Measurements from ENCODE around the gene AADAT. TPM values are rescaled to one million over a fixed set of nuclear protein-coding genes. Genes with fewer than 3 reads are reported as not detected.
"Not testable (repeated sequence)": the region's sequence is repeated elsewhere in the genome, so short reads cannot be mapped to it uniquely, and the experiment has no call there.

Gene AADAT
- total RNA-seq, result not detected in 2 replicates

GRCh38 chr4:170089668-170090351 lies at the start of gene AADAT:
AADAT (minus strand) TSS chr4:170089956; CDS start chr4:170089690, 266 bp downstream.
- peaks cover 37% of the 10 kb centered on the region for H3K27me3 Mint-ChIP-seq
- peak; percentile 66 for DNase-seq
- H3K36me3 Mint-ChIP-seq (ENCODE audit: low read depth), result no peaks in the 10 kb centered on the region
- H3K4me3 Mint-ChIP-seq, result peak within 1 kb of the TSS; percentile 67
- intact Hi-C loops (cut with micrococcal nuclease), result no loop called here
- no peak within 1 kb of the TSS for H3K27ac Mint-ChIP-seq
- peaks cover 10% of the 10 kb centered on the region for H3K4me1 Mint-ChIP-seq
- no peaks in the 10 kb centered on the region for H3K9me3 Mint-ChIP-seq

GRCh38 chr4:170138580-170139194 lies 48.9 kb upstream of the AADAT start:
- intact Hi-C loops (cut with micrococcal nuclease), result loop anchor here (2.0 to 10.0 kb wide), 3 partner anchors 120 to 714 kb away; no protein-coding TSS in a partner anchor
- Mint-ChIP-seq H3K4me1 (peaks cover 2% of the 10 kb centered on the region), H3K27ac (no peak overlapping the region), H3K9me3 (no peaks in the 10 kb centered on the region), H3K27me3 (no peaks in the 10 kb centered on the region), H3K4me3 (no peak overlapping the region), H3K36me3 (ENCODE audit: low read depth) (no peaks in the 10 kb centered on the region)
- DNase-seq, result peak; percentile 90

GRCh38 chr4:170137927-170138326 lies 48.2 kb upstream of the AADAT start:
- DNase-seq, result no peak
- Mint-ChIP-seq H3K4me1 (peaks cover 2% of the 10 kb centered on the region), H3K27me3 (no peaks in the 10 kb centered on the region), H3K9me3 (no peaks in the 10 kb centered on the region), H3K36me3 (ENCODE audit: low read depth) (no peaks in the 10 kb centered on the region), H3K4me3 (no peak overlapping the region), H3K27ac (no peak overlapping the region)
- intact Hi-C loops (cut with micrococcal nuclease), result loop anchor here (2.0 to 10.0 kb wide), 3 partner anchors 121 to 714 kb away; no protein-coding TSS in a partner anchor

- intact Hi-C loops (cut with micrococcal nuclease), result loop anchor here (5.0 to 10.0 kb wide), 2 partner anchors 237 to 715 kb away; no protein-coding TSS in a partner anchor
- peaks cover 3% of the 10 kb centered on the region for H3K9me3 Mint-ChIP-seq
- no peaks in the 10 kb centered on the region for H3K27me3 Mint-ChIP-seq
Measured at GRCh38 chr4:170137466-170137865, 47.7 kb upstream of the AADAT start.

GRCh38 chr4:170134821-170135220 lies 45.1 kb upstream of the AADAT start:
- intact Hi-C loops (cut with micrococcal nuclease), result loop anchor here (5.0 to 10.0 kb wide), 2 partner anchors 240 to 717 kb away; no protein-coding TSS in a partner anchor
- Mint-ChIP-seq H3K27ac (no peak overlapping the region), H3K9me3 (peaks cover 3% of the 10 kb centered on the region)

More at GRCh38 chr4:170137466-170137865, 47.7 kb upstream of the AADAT start:
- DNase-seq, result no peak
- no peaks in the 10 kb centered on the region for H3K36me3 Mint-ChIP-seq (ENCODE audit: low read depth)
- H3K27ac Mint-ChIP-seq, result no peak overlapping the region
- H3K4me3 Mint-ChIP-seq, result no peak overlapping the region
- H3K4me1 Mint-ChIP-seq, result peaks cover 2% of the 10 kb centered on the region

GRCh38 chr4:170128219-170128804 lies 38.6 kb upstream of the AADAT start:
- no peaks in the 10 kb centered on the region for H3K27me3 Mint-ChIP-seq
- H3K4me1 Mint-ChIP-seq, result no peaks in the 10 kb centered on the region
- no peak for DNase-seq
- intact Hi-C loops (cut with micrococcal nuclease), result no loop called here
- no peak overlapping the region for H3K27ac Mint-ChIP-seq
- peaks cover 3% of the 10 kb centered on the region for H3K9me3 Mint-ChIP-seq
- H3K36me3 Mint-ChIP-seq (ENCODE audit: low read depth), result no peaks in the 10 kb centered on the region
- H3K4me3 Mint-ChIP-seq, result no peak overlapping the region

More at GRCh38 chr4:170134821-170135220, 45.1 kb upstream of the AADAT start:
- no peaks in the 10 kb centered on the region for H3K27me3 Mint-ChIP-seq
- H3K4me3 Mint-ChIP-seq, result no peak overlapping the region
- DNase-seq, result no peak
- no peaks in the 10 kb centered on the region for H3K36me3 Mint-ChIP-seq (ENCODE audit: low read depth)
- peaks cover 2% of the 10 kb centered on the region for H3K4me1 Mint-ChIP-seq

- intact Hi-C loops (cut with micrococcal nuclease), result no loop called here
- Mint-ChIP-seq H3K9me3 (peaks cover 2% of the 10 kb centered on the region), H3K4me3 (no peak overlapping the region), H3K27me3 (no peaks in the 10 kb centered on the region), H3K36me3 (ENCODE audit: low read depth) (no peaks in the 10 kb centered on the region), H3K4me1 (no peaks in the 10 kb centered on the region), H3K27ac (no peak overlapping the region)
- DNase-seq, result no peak
Measured at GRCh38 chr4:170127758-170128157, 38.0 kb upstream of the AADAT start.

GRCh38 chr4:170124406-170124805 lies 34.6 kb upstream of the AADAT start:
- Mint-ChIP-seq H3K27ac (no peak overlapping the region), H3K9me3 (no peaks in the 10 kb centered on the region), H3K27me3 (no peaks in the 10 kb centered on the region), H3K36me3 (ENCODE audit: low read depth) (no peaks in the 10 kb centered on the region), H3K4me1 (no peaks in the 10 kb centered on the region), H3K4me3 (no peak overlapping the region)
- DNase-seq, result no peak
- intact Hi-C loops (cut with micrococcal nuclease), result no loop called here

- Mint-ChIP-seq H3K9me3 (no peaks in the 10 kb centered on the region), H3K36me3 (ENCODE audit: low read depth) (no peaks in the 10 kb centered on the region), H3K27me3 (no peaks in the 10 kb centered on the region), H3K4me3 (no peak overlapping the region), H3K4me1 (no peaks in the 10 kb centered on the region), H3K27ac (no peak overlapping the region)
- intact Hi-C loops (cut with micrococcal nuclease), result no loop called here
- DNase-seq, result no peak
Measured at GRCh38 chr4:170122252-170122651, 32.5 kb upstream of the AADAT start.

- peaks cover 3% of the 10 kb centered on the region for H3K27me3 Mint-ChIP-seq
- intact Hi-C loops (cut with micrococcal nuclease), result no loop called here
- no peaks in the 10 kb centered on the region for H3K4me1 Mint-ChIP-seq
- H3K4me3 Mint-ChIP-seq, result no peak overlapping the region
- DNase-seq, result no peak
- no peaks in the 10 kb centered on the region for H3K36me3 Mint-ChIP-seq (ENCODE audit: low read depth)
- H3K9me3 Mint-ChIP-seq, result no peaks in the 10 kb centered on the region
- no peak overlapping the region for H3K27ac Mint-ChIP-seq
Measured at GRCh38 chr4:170114636-170115035, 24.9 kb upstream of the AADAT start.

- intact Hi-C loops (cut with micrococcal nuclease); H3K4me3 Mint-ChIP-seq; H3K9me3 Mint-ChIP-seq; H3K27ac Mint-ChIP-seq; H3K36me3 Mint-ChIP-seq (ENCODE audit: low read depth); DNase-seq; H3K27me3 Mint-ChIP-seq; H3K4me1 Mint-ChIP-seq: not testable (repeated sequence)
Measured at GRCh38 chr4:170114183-170114582, 24.4 kb upstream of the AADAT start.

GRCh38 chr4:170111546-170111945 lies 21.8 kb upstream of the AADAT start:
- no peak overlapping the region for H3K27ac Mint-ChIP-seq
- H3K4me1 Mint-ChIP-seq, result no peaks in the 10 kb centered on the region
- no peak overlapping the region for H3K4me3 Mint-ChIP-seq
- intact Hi-C loops (cut with micrococcal nuclease), result no loop called here
- DNase-seq, result no peak
- H3K36me3 Mint-ChIP-seq (ENCODE audit: low read depth), result no peaks in the 10 kb centered on the region
- peaks cover 3% of the 10 kb centered on the region for H3K27me3 Mint-ChIP-seq
- no peaks in the 10 kb centered on the region for H3K9me3 Mint-ChIP-seq

- no peaks in the 10 kb centered on the region for H3K9me3 Mint-ChIP-seq
- intact Hi-C loops (cut with micrococcal nuclease), result no loop called here
Measured at GRCh38 chr4:170111085-170111484, 21.3 kb upstream of the AADAT start.

GRCh38 chr4:170110285-170110672 lies 20.5 kb upstream of the AADAT start:
- no peaks in the 10 kb centered on the region for H3K4me1 Mint-ChIP-seq
- no peak for DNase-seq
- intact Hi-C loops (cut with micrococcal nuclease), result no loop called here
- H3K36me3 Mint-ChIP-seq (ENCODE audit: low read depth), result no peaks in the 10 kb centered on the region
- no peak overlapping the region for H3K4me3 Mint-ChIP-seq
- H3K27ac Mint-ChIP-seq, result no peak overlapping the region
- H3K9me3 Mint-ChIP-seq, result no peaks in the 10 kb centered on the region
- H3K27me3 Mint-ChIP-seq, result peaks cover 3% of the 10 kb centered on the region

More at GRCh38 chr4:170111085-170111484, 21.3 kb upstream of the AADAT start:
- no peaks in the 10 kb centered on the region for H3K36me3 Mint-ChIP-seq (ENCODE audit: low read depth)
- H3K27me3 Mint-ChIP-seq, result peaks cover 3% of the 10 kb centered on the region
- H3K4me1 Mint-ChIP-seq, result no peaks in the 10 kb centered on the region
- no peak overlapping the region for H3K27ac Mint-ChIP-seq
- no peak overlapping the region for H3K4me3 Mint-ChIP-seq
- DNase-seq, result no peak
